ENCODE measurements around the gene XPR1. TPM values are rescaled to one million over a fixed set of nuclear protein-coding genes. Genes with fewer than 3 reads are reported as not detected.

XPR1 gene
- total RNA-seq, 4 donors from 2014 or later = 10.0 to 29.7 (median 26.2) TPM

GRCh38 chr1:180917306-180918065 is 285.7 kb downstream of the XPR1 start:
- H3K9me3 ChIP-seq = no peaks in the 10 kb centered on the region
- no peaks in the 10 kb centered on the region for H3K36me3 ChIP-seq
- H3K4me1 ChIP-seq = no peaks in the 10 kb centered on the region
- intact Hi-C loops (cut with DNase I; ENCODE audit: low total_unique reads) = no loop called here
- H3K27me3 ChIP-seq = no peaks in the 10 kb centered on the region
- H3K27ac ChIP-seq = no peak overlapping the region
- TF ChIP-seq CTCF (IDR thresholded peaks at IDR 0.05) (no peak), POLR2A (IDR thresholded peaks at IDR 0.05) (no peak)
- no peak overlapping the region for H3K4me3 ChIP-seq
- DNase-seq = no peak

GRCh38 chr1:180918519-180918918 is 286.7 kb downstream of the XPR1 start:
- no peak overlapping the region for H3K27ac ChIP-seq
- H3K27me3 ChIP-seq = no peaks in the 10 kb centered on the region

GRCh38 chr1:180919183-180919700 is 287.4 kb downstream of the XPR1 start:
- Histone ChIP-seq H3K36me3 (no peaks in the 10 kb centered on the region), H3K9me3 (no peaks in the 10 kb centered on the region), H3K27me3 (no peaks in the 10 kb centered on the region), H3K4me1 (no peaks in the 10 kb centered on the region), H3K4me3 (no peak overlapping the region), H3K27ac (no peak overlapping the region)
- intact Hi-C loops (cut with DNase I; ENCODE audit: low total_unique reads) = no loop called here
- no peak for DNase-seq
- TF ChIP-seq CTCF (IDR thresholded peaks at IDR 0.05) = no peak
- no peak for TF ChIP-seq POLR2A (IDR thresholded peaks at IDR 0.05)

More at GRCh38 chr1:180918519-180918918, 286.7 kb downstream of the XPR1 start:
- no peaks in the 10 kb centered on the region for H3K4me1 ChIP-seq
- intact Hi-C loops (cut with DNase I; ENCODE audit: low total_unique reads) = no loop called here
- no peaks in the 10 kb centered on the region for H3K9me3 ChIP-seq
- no peaks in the 10 kb centered on the region for H3K36me3 ChIP-seq
- TF ChIP-seq POLR2A (IDR thresholded peaks at IDR 0.05) (no peak), CTCF (IDR thresholded peaks at IDR 0.05) (no peak)
- H3K4me3 ChIP-seq = no peak overlapping the region
- no peak for DNase-seq

- no peak for DNase-seq
- H3K27me3 ChIP-seq = no peaks in the 10 kb centered on the region
- TF ChIP-seq CTCF (IDR thresholded peaks at IDR 0.05) = no peak
- no peak for TF ChIP-seq POLR2A (IDR thresholded peaks at IDR 0.05)
- intact Hi-C loops (cut with DNase I; ENCODE audit: low total_unique reads) = no loop called here
- no peaks in the 10 kb centered on the region for H3K9me3 ChIP-seq
- H3K4me3 ChIP-seq = no peak overlapping the region
- H3K27ac ChIP-seq = no peak overlapping the region
- H3K36me3 ChIP-seq = no peaks in the 10 kb centered on the region
- H3K4me1 ChIP-seq = no peaks in the 10 kb centered on the region
Measured at GRCh38 chr1:180920193-180920592, 288.4 kb downstream of the XPR1 start.

GRCh38 chr1:180920702-180921101 is 288.9 kb downstream of the XPR1 start:
- Histone ChIP-seq H3K4me3 (no peak overlapping the region), H3K36me3 (no peaks in the 10 kb centered on the region), H3K27me3 (no peaks in the 10 kb centered on the region), H3K27ac (no peak overlapping the region), H3K4me1 (no peaks in the 10 kb centered on the region), H3K9me3 (no peaks in the 10 kb centered on the region)
- DNase-seq = no peak
- TF ChIP-seq POLR2A (IDR thresholded peaks at IDR 0.05) = no peak
- TF ChIP-seq CTCF (IDR thresholded peaks at IDR 0.05) = no peak
- intact Hi-C loops (cut with DNase I; ENCODE audit: low total_unique reads) = no loop called here

All from uterus (tissue), 4 donors.